ENCODE measurements around the gene PLPPR2. TPM values are rescaled to one million over a fixed set of nuclear protein-coding genes. Genes with fewer than 3 reads are reported as not detected.
A peak's percentile ranks its signal among the peaks of the same experiment; 100 is the strongest.
"Not testable (repeated sequence)": the region's sequence is repeated elsewhere in the genome, so short reads cannot be mapped to it uniquely, and the experiment has no call there.

The PLPPR2 gene
- total RNA-seq, 4 donors from 2014 or later: 6.0 to 18.4 (median 8.9) TPM

- WGBS, 2 donors: 92 to 97% methylated on average over 3 of the region's 3 CpGs
- Histone ChIP-seq H3K4me1 (peaks cover 29 to 63% of the 10 kb centered on the region in 2 donors), H3K9me3 (no peaks in the 10 kb centered on the region), H3K36me3 (no peaks in the 10 kb centered on the region), H3K27me3 (no peaks in the 10 kb centered on the region), H3K27ac (peak overlapping the region in 2 of 3 donors; percentile 21 to 53), H3K4me3 (replicated peaks in 1 of 3) (no peak overlapping the region)
- intact Hi-C loops (cut with DNase I): no loop called here
- DNase-seq: no peak
- TF ChIP-seq CTCF (IDR thresholded peaks at IDR 0.05) (no peak), POLR2A (IDR thresholded peaks at IDR 0.05) (no peak)
These were observed 22.5 kb downstream of the PLPPR2 start for GRCh38 chr19:11377756-11378155.

GRCh38 chr19:11378319-11379189 lies 23.3 kb downstream of the PLPPR2 start:
- intact Hi-C loops (cut with DNase I): no loop called here
- Histone ChIP-seq H3K4me3 (replicated peaks in 1 of 3) (no peak overlapping the region), H3K9me3 (no peaks in the 10 kb centered on the region), H3K27ac (peak overlapping the region in 2 of 3 donors; percentile 21 to 53), H3K36me3 (no peaks in the 10 kb centered on the region), H3K4me1 (peaks cover 37 to 71% of the 10 kb centered on the region in 2 donors), H3K27me3 (no peaks in the 10 kb centered on the region)
- DNase-seq: peak; percentile 52 to 56
- 53 to 69% methylated on average over 2 to 4 of the region's 8 CpGs for WGBS, 2 donors
- peak in 5 of 6 experiments; percentile 26 to 61 (median 44) for TF ChIP-seq CTCF (IDR thresholded peaks at IDR 0.05)
- no peak for TF ChIP-seq POLR2A (IDR thresholded peaks at IDR 0.05)

GRCh38 chr19:11379269-11379845 lies 24.1 kb downstream of the PLPPR2 start:
- WGBS, 2 donors: 84 to 87% methylated on average over 14 of the region's 14 CpGs
- DNase-seq; H3K27me3 ChIP-seq; H3K27ac ChIP-seq; H3K9me3 ChIP-seq; intact Hi-C loops (cut with DNase I); H3K4me3 ChIP-seq (replicated peaks in 1 of 3); H3K36me3 ChIP-seq: not testable (repeated sequence)
- H3K4me1 ChIP-seq: peaks cover 32 to 71% of the 10 kb centered on the region in 2 donors

GRCh38 chr19:11379857-11380350 lies 24.7 kb downstream of the PLPPR2 start:
- Histone ChIP-seq H3K36me3 (no peaks in the 10 kb centered on the region), H3K27ac (peak overlapping the region in 2 of 3 donors; percentile 86 to 95), H3K27me3 (no peaks in the 10 kb centered on the region), H3K4me3 (replicated peaks in 1 of 3) (no peak overlapping the region), H3K9me3 (no peaks in the 10 kb centered on the region), H3K4me1 (peaks cover 32 to 76% of the 10 kb centered on the region in 2 donors)
- 91 to 93% methylated on average over 6 to 7 of the region's 7 CpGs for WGBS, 2 donors
- no peak for DNase-seq
- intact Hi-C loops (cut with DNase I): loop anchor here (5.0 kb wide), 1 partner anchor 57 kb away; the partner anchor contains the start of genes ODAD3 and PRKCSH
- TF ChIP-seq CTCF (IDR thresholded peaks at IDR 0.05) (no peak), POLR2A (IDR thresholded peaks at IDR 0.05) (no peak)

GRCh38 chr19:11380653-11381537 lies 25.7 kb downstream of the PLPPR2 start:
- TF ChIP-seq POLR2A (IDR thresholded peaks at IDR 0.05): peak in 1 of 2 donors; percentile 96
- TF ChIP-seq CTCF (IDR thresholded peaks at IDR 0.05): peak; percentile 40 to 90 (median 76)
- peak; percentile 98 for DNase-seq
- WGBS, 2 donors: 4 to 5% methylated on average over 33 to 47 of the region's 54 CpGs
- intact Hi-C loops (cut with DNase I): loop anchor here (5.0 kb wide), 1 partner anchor 56 kb away; the partner anchor contains the start of genes ODAD3 and PRKCSH
- Histone ChIP-seq H3K36me3 (no peaks in the 10 kb centered on the region), H3K27me3 (no peaks in the 10 kb centered on the region), H3K9me3 (no peaks in the 10 kb centered on the region), H3K27ac (peak overlapping the region; percentile 78 to 95 (median 86)), H3K4me1 (peaks cover 26 to 72% of the 10 kb centered on the region in 2 donors), H3K4me3 (replicated peaks in 1 of 3) (peak overlapping the region; percentile 22 to 44 (median 34))
